Measurements from ENCODE around the gene COQ6.

Gene COQ6

GRCh38 chr14:74008843-74009499, 58.9 kb downstream of the COQ6 start:
- H3K79me2 ChIP-seq (ENCODE audit: control insufficient read depth, insufficient read depth, low read length, unreplicated experiment), result no peaks in the 10 kb centered on the region
- peaks cover 3% of the 10 kb centered on the region; the same call in 1 of the 2 replicates for H3K36me3 ChIP-seq (ENCODE audit: insufficient read depth, low read length)
- no peaks in the 10 kb centered on the region for H3K27me3 ChIP-seq (ENCODE audit: insufficient read depth, low read length)
- H3K4me3 ChIP-seq (ENCODE audit: low read depth, low read length), result no peak overlapping the region
- H3K4me1 ChIP-seq (ENCODE audit: control insufficient read depth, insufficient read depth, low read length, unreplicated experiment), result no peaks in the 10 kb centered on the region
- no peak overlapping the region for H3K27ac ChIP-seq (ENCODE audit: low read depth, low read length)
- no peak overlapping the region for H2AFZ ChIP-seq (ENCODE audit: low read length, unreplicated experiment)
